CD8-positive, alpha-beta memory T cell (primary cell): Measurements from ENCODE around the gene MAST4. TPM values are rescaled to one million over a fixed set of nuclear protein-coding genes. Genes with fewer than 3 reads are reported as not detected.
"Not testable (repeated sequence)": the region's sequence is repeated elsewhere in the genome, so short reads cannot be mapped to it uniquely, and the experiment has no call there.

Source experiments
- CTCF ChIA-PET: fragments of 350-600 bp; sonication (Branson Sonifier 250); formaldehyde crosslinking; loops from one replicate; lab custom pipeline; 2021; ENCODE audit warnings: antibody characterized with exemption; lab: Charles Lee
- POLR2A ChIA-PET: fragments of 350-600 bp; sonication (Branson Sonifier 250); formaldehyde crosslinking; loops from one replicate; lab custom pipeline; 2021; ENCODE audit warnings: antibody characterized with exemption; lab: Charles Lee
- DNase-seq, 5 donors: peaks; one replicate each; pipeline versions ENCODE4 v3.0.0 to v3.0.0-alpha.2; 2020 to 2022; ENCODE audit warnings: mixed read lengths in 1 of 5
- H3K27ac ChIP-seq: one replicate; pipeline ENCODE4 v1.7.0; 2013; ENCODE audit warnings: low read depth, mild to moderate bottlenecking, low read length, moderate library complexity
- H3K27me3 ChIP-seq: 2 replicates; pipeline ENCODE4 v1.7.0; 2013; ENCODE audit warnings: low read length, mild to moderate bottlenecking; ENCODE audit not compliant: insufficient read depth, poor library complexity, severe bottlenecking
- H3K36me3 ChIP-seq: 2 replicates; pipeline ENCODE4 v1.7.0; 2013; ENCODE audit warnings: mild to moderate bottlenecking, low read length, moderate library complexity; ENCODE audit not compliant: insufficient read depth
- H3K4me1 ChIP-seq: 2 replicates; pipeline ENCODE4 v1.7.0; 2013; ENCODE audit warnings: mild to moderate bottlenecking, low read length, moderate library complexity; ENCODE audit not compliant: insufficient read depth
- H3K4me3 ChIP-seq: 2 replicates; pipeline ENCODE4 v1.7.0; 2013; ENCODE audit warnings: mild to moderate bottlenecking, low read length
- H3K9me3 ChIP-seq: 2 replicates; pipeline ENCODE4 v1.7.0; 2013; ENCODE audit warnings: mild to moderate bottlenecking, low read length
- H3K27ac Mint-ChIP-seq, 8 donors: one replicate each; pipeline ENCODE4 v1.8.0; 2020 to 2021; ENCODE audit warnings: mixed read lengths in 8 of 8, mild to moderate bottlenecking in 6 of 8, inconsistent platforms in 3 of 8, moderate library complexity in 3 of 8
- H3K27me3 Mint-ChIP-seq, 2 donors: one replicate each; pipeline ENCODE4 v1.8.0; 2020 to 2021; ENCODE audit warnings: mixed read lengths in 2 of 2, mild to moderate bottlenecking in 1 of 2, moderate library complexity in 1 of 2
- H3K36me3 Mint-ChIP-seq, 3 donors: one replicate each; pipeline ENCODE4 v1.8.0; 2020 to 2021; ENCODE audit warnings: mixed read lengths in 3 of 3, inconsistent platforms in 1 of 3, mild to moderate bottlenecking in 1 of 3
- H3K4me1 Mint-ChIP-seq, 3 donors: one replicate each; pipeline ENCODE4 v1.8.0; 2020 to 2021; ENCODE audit warnings: mixed read lengths in 3 of 3, inconsistent platforms in 1 of 3, mild to moderate bottlenecking in 1 of 3
- H3K4me3 Mint-ChIP-seq, 7 donors: one replicate each; pipeline ENCODE4 v1.8.0; 2020 to 2021; ENCODE audit warnings: mixed read lengths in 7 of 7, mild to moderate bottlenecking in 6 of 7, moderate library complexity in 4 of 7, inconsistent platforms in 2 of 7
- H3K9me3 Mint-ChIP-seq, 5 donors: one replicate each; pipeline ENCODE4 v1.8.0; 2020 to 2022; ENCODE audit warnings: mixed read lengths in 5 of 5, mild to moderate bottlenecking in 3 of 5, moderate library complexity in 2 of 5, inconsistent platforms in 1 of 5
- polyA plus RNA-seq: library from polyadenylated mRNA; unstranded; fragments of 300-500 nt; fragmentation: Illumina TruSeq; gene quantifications from one replicate; pipeline ENCODE4 v1.2.3, GENCODE V29; 2021
- total RNA-seq, 2 experiments: library from RNA; stranded (reverse); gene quantifications; one replicate each; pipeline ENCODE4 v1.2.3, GENCODE V29; 2021

MAST4 gene
- total and polyA plus RNA-seq, 3 experiments from 2014 or later = 5.0 to 7.2 (median 6.5) TPM

DNA sequence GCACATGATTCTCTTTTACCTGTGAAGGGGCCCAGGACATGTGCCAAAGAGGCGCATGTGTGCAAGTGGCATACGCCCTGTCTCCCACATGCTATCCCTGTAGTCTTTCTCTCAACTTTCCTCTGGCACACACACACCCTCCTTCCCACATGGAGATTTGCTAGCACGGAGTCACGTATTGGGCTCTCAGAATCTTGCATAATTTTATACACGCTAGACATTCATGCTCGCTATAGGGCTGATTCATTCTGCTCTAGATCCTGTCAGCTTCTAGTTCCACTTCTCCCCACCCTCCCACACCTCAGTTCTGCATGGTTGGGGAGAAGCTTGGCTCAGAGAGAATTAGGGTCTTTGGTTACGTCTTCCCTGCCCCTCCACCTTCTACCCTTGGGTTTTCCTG is 527.6 kb downstream of the MAST4 start:
- Histone ChIP-seq H3K4me3 (no peak overlapping the region), H3K36me3 (no peaks in the 10 kb centered on the region), H3K4me1 (no peaks in the 10 kb centered on the region), H3K27me3 (no peaks in the 10 kb centered on the region), H3K9me3 (no peaks in the 10 kb centered on the region), H3K27ac (no peak overlapping the region)
- no peaks in the 10 kb centered on the region for H3K27me3 Mint-ChIP-seq
- no peak overlapping the region for H3K27ac Mint-ChIP-seq
- no peak overlapping the region for H3K4me3 Mint-ChIP-seq
- H3K36me3 Mint-ChIP-seq = peaks cover 11 to 45% (median 19%) of the 10 kb centered on the region in 3 donors
- CTCF ChIA-PET = no interaction called here
- H3K4me1 Mint-ChIP-seq = peaks cover 0 to 11% (median 5%) of the 10 kb centered on the region in 3 donors
- H3K9me3 Mint-ChIP-seq = no peaks in the 10 kb centered on the region
- POLR2A ChIA-PET = no interaction called here
- no peak for DNase-seq

DNA sequence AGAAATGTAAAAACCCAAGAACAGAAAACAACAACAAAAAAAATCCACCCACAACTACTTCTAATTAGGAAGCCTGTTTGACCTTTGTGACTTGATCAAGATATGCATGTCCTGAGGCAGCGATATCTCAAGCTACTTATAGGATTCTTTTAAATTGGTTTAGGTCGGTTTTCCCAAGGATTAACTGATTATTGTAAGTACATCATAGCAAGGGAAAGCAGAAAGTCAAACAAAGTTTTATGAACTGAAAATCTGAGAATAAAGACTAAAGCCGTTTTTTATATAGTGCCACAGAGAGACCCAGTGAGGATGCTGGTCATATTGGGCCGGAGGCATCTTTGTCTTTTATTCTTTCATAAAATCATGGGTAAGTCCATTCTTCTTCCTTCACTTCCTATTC is 528.4 kb downstream of the MAST4 start:
- Mint-ChIP-seq H3K36me3 (peaks cover 10 to 42% (median 19%) of the 10 kb centered on the region in 3 donors), H3K4me3 (no peak overlapping the region), H3K4me1 (peaks cover 0 to 11% (median 5%) of the 10 kb centered on the region in 3 donors), H3K27me3 (no peaks in the 10 kb centered on the region), H3K27ac (no peak overlapping the region), H3K9me3 (no peaks in the 10 kb centered on the region)
- ChIA-PET POLR2A (no interaction called here), CTCF (no interaction called here)
- Histone ChIP-seq H3K4me3 (no peak overlapping the region), H3K9me3 (no peaks in the 10 kb centered on the region), H3K27me3 (no peaks in the 10 kb centered on the region), H3K4me1 (no peaks in the 10 kb centered on the region), H3K36me3 (no peaks in the 10 kb centered on the region), H3K27ac (no peak overlapping the region)
- DNase-seq = no peak

- Mint-ChIP-seq H3K36me3 (peaks cover 5 to 48% (median 24%) of the 10 kb centered on the region in 3 donors), H3K4me1 (peaks cover 0 to 11% (median 5%) of the 10 kb centered on the region in 3 donors)
- H3K9me3 Mint-ChIP-seq, H3K27me3 ChIP-seq, POLR2A ChIA-PET, H3K4me3 ChIP-seq, H3K36me3 ChIP-seq, H3K4me3 Mint-ChIP-seq, H3K27me3 Mint-ChIP-seq, H3K27ac Mint-ChIP-seq, CTCF ChIA-PET, DNase-seq, H3K9me3 ChIP-seq, H3K4me1 ChIP-seq, H3K27ac ChIP-seq: not testable (repeated sequence)
Measured at GRCh38 chr5:67127347-67127895, 531.2 kb downstream of the MAST4 start.

DNA sequence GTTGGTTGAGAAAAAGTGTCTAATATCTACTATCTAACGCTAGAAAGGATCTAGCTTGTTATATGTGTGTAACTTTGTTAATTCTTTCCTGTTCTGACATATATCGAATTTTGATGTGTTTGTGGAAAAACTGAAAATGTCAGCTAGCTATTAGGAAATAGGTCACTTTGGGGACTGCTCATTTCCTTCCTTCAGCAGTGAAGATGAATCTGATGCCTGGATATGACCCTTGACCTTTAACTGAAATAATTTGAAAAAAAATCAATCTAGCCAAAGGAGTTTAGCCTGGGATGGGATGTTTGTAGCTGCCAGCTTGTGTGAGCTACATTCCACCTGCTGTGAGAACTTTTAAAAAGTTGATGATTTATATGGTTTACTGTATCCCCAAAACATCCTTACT is 533.6 kb downstream of the MAST4 start:
- Histone ChIP-seq H3K4me3 (no peak overlapping the region), H3K9me3 (no peaks in the 10 kb centered on the region), H3K27me3 (no peaks in the 10 kb centered on the region), H3K36me3 (peaks cover 5% of the 10 kb centered on the region), H3K4me1 (no peaks in the 10 kb centered on the region), H3K27ac (no peak overlapping the region)
- no peak overlapping the region for H3K4me3 Mint-ChIP-seq
- no peak for DNase-seq
- H3K27ac Mint-ChIP-seq = peak overlapping the region in 1 of 8 donors; percentile 29
- ChIA-PET CTCF (no interaction called here), POLR2A (no interaction called here)
- H3K27me3 Mint-ChIP-seq = no peaks in the 10 kb centered on the region
- no peaks in the 10 kb centered on the region for H3K9me3 Mint-ChIP-seq
- peaks cover 3 to 42% (median 18%) of the 10 kb centered on the region in 3 donors for H3K36me3 Mint-ChIP-seq
- peaks cover 0 to 11% (median 5%) of the 10 kb centered on the region in 3 donors for H3K4me1 Mint-ChIP-seq

GRCh38 chr5:67133217-67133616 is 537.0 kb downstream of the MAST4 start:
- no peak for DNase-seq
- H3K27me3 ChIP-seq = no peaks in the 10 kb centered on the region
- no peak overlapping the region for H3K27ac Mint-ChIP-seq
- peaks cover 5% of the 10 kb centered on the region for H3K36me3 ChIP-seq
- no peak overlapping the region for H3K27ac ChIP-seq
- H3K4me1 Mint-ChIP-seq = no peaks in the 10 kb centered on the region
- peaks cover 5 to 47% (median 10%) of the 10 kb centered on the region in 3 donors for H3K36me3 Mint-ChIP-seq
- ChIA-PET POLR2A (interaction anchor here (0.7 kb wide), 1 partner anchor 81 kb away, joined by 3 read pairs; no protein-coding TSS in a partner anchor), CTCF (no interaction called here)
- no peak overlapping the region for H3K4me3 Mint-ChIP-seq
- no peaks in the 10 kb centered on the region for H3K27me3 Mint-ChIP-seq
- no peaks in the 10 kb centered on the region for H3K9me3 Mint-ChIP-seq
- no peaks in the 10 kb centered on the region for H3K9me3 ChIP-seq
- H3K4me1 ChIP-seq = no peaks in the 10 kb centered on the region
- no peak overlapping the region for H3K4me3 ChIP-seq

DNA sequence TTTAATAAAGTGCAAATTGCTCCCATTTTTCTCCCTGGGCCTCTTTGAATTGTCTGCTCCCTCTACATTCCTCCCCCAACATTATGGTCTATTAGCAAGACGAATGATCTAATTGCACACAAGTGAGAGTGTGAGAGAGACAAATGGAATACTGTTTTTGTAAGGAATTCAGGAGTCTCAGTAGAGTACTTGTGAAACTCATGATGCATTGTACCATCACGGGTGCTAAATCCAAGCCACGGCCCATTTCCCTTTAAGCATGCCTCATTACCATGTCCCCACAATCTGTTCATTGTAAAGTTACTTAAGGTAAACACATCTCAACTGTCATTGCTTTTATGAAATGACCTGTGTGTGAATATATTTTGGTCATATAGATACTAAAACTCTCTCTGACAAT is 537.6 kb downstream of the MAST4 start:
- H3K27me3 ChIP-seq = no peaks in the 10 kb centered on the region
- H3K4me1 Mint-ChIP-seq = no peaks in the 10 kb centered on the region
- peaks cover 5% of the 10 kb centered on the region for H3K36me3 ChIP-seq
- no peaks in the 10 kb centered on the region for H3K27me3 Mint-ChIP-seq
- no peak overlapping the region for H3K27ac ChIP-seq
- no peaks in the 10 kb centered on the region for H3K4me1 ChIP-seq
- no peaks in the 10 kb centered on the region for H3K9me3 ChIP-seq
- H3K4me3 ChIP-seq = no peak overlapping the region
- no peak overlapping the region for H3K27ac Mint-ChIP-seq
- DNase-seq = no peak
- H3K9me3 Mint-ChIP-seq = no peaks in the 10 kb centered on the region
- H3K4me3 Mint-ChIP-seq = no peak overlapping the region
- H3K36me3 Mint-ChIP-seq = peaks cover 5 to 47% (median 10%) of the 10 kb centered on the region in 3 donors
- ChIA-PET POLR2A (no interaction called here), CTCF (no interaction called here)

DNA sequence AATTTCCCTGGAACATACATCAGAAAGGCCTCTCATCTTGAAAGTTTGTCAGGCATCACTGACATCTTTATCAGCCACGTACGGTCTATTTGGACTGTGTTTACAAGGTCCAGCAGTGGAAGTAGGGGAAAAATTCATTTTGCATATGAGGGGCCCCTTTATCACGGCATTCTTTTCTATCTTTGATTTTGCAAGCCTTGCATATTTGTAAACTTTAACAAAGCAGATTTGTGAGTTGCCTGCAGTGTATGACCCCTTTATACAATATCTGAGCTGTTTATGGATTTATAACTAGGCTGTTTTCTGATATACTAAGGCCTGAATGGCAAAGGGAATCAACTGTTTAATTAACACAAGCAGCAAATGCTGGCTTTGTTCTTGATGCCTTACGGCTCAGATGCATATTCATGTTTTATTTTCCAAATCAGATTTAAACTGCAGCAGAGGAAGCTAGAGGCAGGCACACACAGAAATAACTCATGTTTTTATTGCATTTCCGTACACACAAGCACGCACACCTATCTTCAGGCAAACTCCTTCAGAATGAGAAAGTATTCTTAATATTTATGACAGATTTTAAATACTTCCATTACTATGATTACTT is 539.3 kb downstream of the MAST4 start:
- ChIA-PET POLR2A (no interaction called here), CTCF (no interaction called here)
- no peak overlapping the region for H3K4me3 Mint-ChIP-seq

GRCh38 chr5:67139030-67139429 is 542.8 kb downstream of the MAST4 start:
- Histone ChIP-seq H3K36me3 (no peaks in the 10 kb centered on the region), H3K27ac (no peak overlapping the region), H3K4me3 (no peak overlapping the region), H3K27me3 (no peaks in the 10 kb centered on the region), H3K9me3 (no peaks in the 10 kb centered on the region), H3K4me1 (no peaks in the 10 kb centered on the region)
- Mint-ChIP-seq H3K36me3 (peaks cover 11 to 63% (median 24%) of the 10 kb centered on the region in 3 donors), H3K27ac (no peak overlapping the region), H3K4me1 (no peaks in the 10 kb centered on the region), H3K4me3 (no peak overlapping the region), H3K9me3 (no peaks in the 10 kb centered on the region), H3K27me3 (no peaks in the 10 kb centered on the region)
- CTCF ChIA-PET = no interaction called here
- DNase-seq = no peak
- POLR2A ChIA-PET = no interaction called here

More for the DNA sequence above, 539.3 kb downstream of the MAST4 start:
- Mint-ChIP-seq H3K9me3 (no peaks in the 10 kb centered on the region), H3K36me3 (peaks cover 5 to 45% (median 12%) of the 10 kb centered on the region in 3 donors), H3K27me3 (no peaks in the 10 kb centered on the region), H3K27ac (no peak overlapping the region), H3K4me1 (no peaks in the 10 kb centered on the region)
- Histone ChIP-seq H3K9me3 (no peaks in the 10 kb centered on the region), H3K4me3 (no peak overlapping the region), H3K36me3 (no peaks in the 10 kb centered on the region), H3K4me1 (no peaks in the 10 kb centered on the region), H3K27ac (no peak overlapping the region), H3K27me3 (no peaks in the 10 kb centered on the region)
- no peak for DNase-seq
